ENCODE measurements around the gene PLD2.

PLD2 gene

GRCh38 chr17:4843321-4844000, 36.5 kb downstream of the PLD2 start:
- Histone ChIP-seq H3K79me2 (ENCODE audit: control insufficient read depth, low read length) (peaks cover 83% of the 10 kb centered on the region), H3K9me3 (ENCODE audit: control insufficient read depth, insufficient read depth, low read length) (no peaks in the 10 kb centered on the region), H3K4me1 (ENCODE audit: control insufficient read depth, low read length) (no peaks in the 10 kb centered on the region), H3K27me3 (ENCODE audit: control insufficient read depth, low read length) (no peaks in the 10 kb centered on the region), H4K20me1 (ENCODE audit: control insufficient read depth, insufficient read depth, low read depth, low read length) (peaks cover 12% of the 10 kb centered on the region; the same call in 1 of the 2 replicates), H3K36me3 (ENCODE audit: control insufficient read depth, low read length) (no peaks in the 10 kb centered on the region; the same call in 1 of the 2 replicates), H3K9me2 (replicated peaks; ENCODE audit: control insufficient read depth, low read length) (no peaks in the 10 kb centered on the region), H3K4me3 (ENCODE audit: low read length) (no peak overlapping the region), H3K4me2 (ENCODE audit: low read length) (no peak overlapping the region), H3F3A (ENCODE audit: control insufficient read depth, insufficient read depth) (no peaks in the 10 kb centered on the region), H3K27ac (ENCODE audit: low read depth, low read length) (no peak overlapping the region)
- TF ChIP-seq CTCF (IDR thresholded peaks at IDR 0.05; ENCODE audit: low read depth, low read length, poor library complexity, severe bottlenecking) (no peak), EZH2phosphoT487 (IDR thresholded peaks at IDR 0.05; ENCODE audit: borderline replicate concordance, low read length) (no peak)

- Histone ChIP-seq H3K4me2 (ENCODE audit: low read length) (no peak overlapping the region), H3F3A (ENCODE audit: control insufficient read depth, insufficient read depth) (no peaks in the 10 kb centered on the region), H3K4me1 (ENCODE audit: control insufficient read depth, low read length) (no peaks in the 10 kb centered on the region), H3K27me3 (ENCODE audit: control insufficient read depth, low read length) (no peaks in the 10 kb centered on the region), H3K79me2 (ENCODE audit: control insufficient read depth, low read length) (peaks cover 82% of the 10 kb centered on the region), H3K36me3 (ENCODE audit: control insufficient read depth, low read length) (no peaks in the 10 kb centered on the region), H3K27ac (ENCODE audit: low read depth, low read length) (no peak overlapping the region), H4K20me1 (ENCODE audit: control insufficient read depth, insufficient read depth, low read depth, low read length) (peaks cover 12% of the 10 kb centered on the region; the same call in 1 of the 2 replicates), H3K9me2 (replicated peaks; ENCODE audit: control insufficient read depth, low read length) (no peaks in the 10 kb centered on the region), H3K4me3 (ENCODE audit: low read length) (no peak overlapping the region), H3K9me3 (ENCODE audit: control insufficient read depth, insufficient read depth, low read length) (no peaks in the 10 kb centered on the region)
- TF ChIP-seq CTCF (IDR thresholded peaks at IDR 0.05; ENCODE audit: low read depth, low read length, poor library complexity, severe bottlenecking), result no peak
- no peak for TF ChIP-seq EZH2phosphoT487 (IDR thresholded peaks at IDR 0.05; ENCODE audit: borderline replicate concordance, low read length)
Measured at GRCh38 chr17:4845118-4845517, 38.2 kb downstream of the PLD2 start.

GRCh38 chr17:4846635-4847390, 39.9 kb downstream of the PLD2 start:
- H3F3A ChIP-seq (ENCODE audit: control insufficient read depth, insufficient read depth), result no peaks in the 10 kb centered on the region
- no peaks in the 10 kb centered on the region for H3K9me3 ChIP-seq (ENCODE audit: control insufficient read depth, insufficient read depth, low read length)
- H3K4me3 ChIP-seq (ENCODE audit: low read length), result no peak overlapping the region
- H3K27ac ChIP-seq (ENCODE audit: low read depth, low read length), result no peak overlapping the region
- no peak for TF ChIP-seq EZH2phosphoT487 (IDR thresholded peaks at IDR 0.05; ENCODE audit: borderline replicate concordance, low read length)
- no peak for TF ChIP-seq CTCF (IDR thresholded peaks at IDR 0.05; ENCODE audit: low read depth, low read length, poor library complexity, severe bottlenecking)
- H3K4me2 ChIP-seq (ENCODE audit: low read length), result no peak overlapping the region
- no peaks in the 10 kb centered on the region for H3K36me3 ChIP-seq (ENCODE audit: control insufficient read depth, low read length)
- no peaks in the 10 kb centered on the region for H3K9me2 ChIP-seq (replicated peaks; ENCODE audit: control insufficient read depth, low read length)
- no peaks in the 10 kb centered on the region for H3K4me1 ChIP-seq (ENCODE audit: control insufficient read depth, low read length)
- no peaks in the 10 kb centered on the region for H3K27me3 ChIP-seq (ENCODE audit: control insufficient read depth, low read length)
- H3K79me2 ChIP-seq (ENCODE audit: control insufficient read depth, low read length), result peaks cover 80% of the 10 kb centered on the region
- peaks cover 12% of the 10 kb centered on the region; the same call in 1 of the 2 replicates for H4K20me1 ChIP-seq (ENCODE audit: control insufficient read depth, insufficient read depth, low read depth, low read length)

Measured in DOHH2 (cell line).